Heart right ventricle (tissue), 16 donors: ENCODE measurements around the gene ZGLP1. TPM values are rescaled to one million over a fixed set of nuclear protein-coding genes. Genes with fewer than 3 reads are reported as not detected.
"Not testable (repeated sequence)": the region's sequence is repeated elsewhere in the genome, so short reads cannot be mapped to it uniquely, and the experiment has no call there.

Source experiments
- ATAC-seq, 8 donors: fragments of 200-7000 bp; cut with Tn5 transposase; one replicate each; pipeline ENCODE4 v1.9.1; 2020; ENCODE audit warnings: mild to moderate bottlenecking in 8 of 8, moderate library complexity in 8 of 8, moderate number of reproducible peaks in 1 of 8
- DNase-seq, 2 donors: peaks; one replicate each; pipeline ENCODE4 v3.0.0-alpha.2; 2020
- H3K27ac ChIP-seq, 10 donors: fragments of 200-600 bp; sonication (generic) in 2 of 10; one replicate each; pipeline versions ENCODE4 v1.5.0 to v1.8.0; 2020 to 2022; ENCODE audit warnings: mild to moderate bottlenecking in 3 of 10
- H3K27me3 ChIP-seq, 7 donors: fragments of 200-600 bp; one replicate each; pipeline ENCODE4 v1.8.0; 2021 to 2022; ENCODE audit warnings: mild to moderate bottlenecking in 2 of 7
- H3K36me3 ChIP-seq, 9 donors: fragments of 200-600 bp; sonication (generic) in 1 of 9; one replicate each; pipeline versions ENCODE4 v1.5.0 to v1.8.0; 2020 to 2022; ENCODE audit warnings: mild to moderate bottlenecking in 2 of 9
- H3K4me1 ChIP-seq, 9 donors: fragments of 200-600 bp; sonication (generic) in 1 of 9; one replicate each; pipeline versions ENCODE4 v1.5.0 to v1.8.0; 2020 to 2022; ENCODE audit warnings: mild to moderate bottlenecking in 4 of 9
- H3K4me3 ChIP-seq, 10 donors: fragments of 200-600 bp; sonication (generic) in 2 of 10; one replicate each; pipeline versions ENCODE4 v1.5.0 to v1.8.0; 2020 to 2022; ENCODE audit warnings: mild to moderate bottlenecking in 7 of 10, moderate library complexity in 2 of 10
- H3K9me3 ChIP-seq, 11 donors: fragments of 200-600 bp in 10 of 11; sonication (generic) in 2 of 11; one replicate each; pipeline versions ENCODE4 v1.5.0 to v1.8.0; 2013 to 2022; ENCODE audit warnings: mild to moderate bottlenecking in 2 of 11, control low read depth in 1 of 11, moderate library complexity in 1 of 11
- CTCF ChIP-seq, 9 donors: fragments of 200-600 bp; sonication (generic) in 2 of 9; IDR thresholded peaks; one replicate each; pipeline versions ENCODE4 v1.5.0 to v1.8.0; 2021 to 2022; ENCODE audit warnings: antibody characterized with exemption in 9 of 9, mild to moderate bottlenecking in 5 of 9, moderate library complexity in 1 of 9
- WGBS, 2 donors: extraction: QIAGEN DNeasy Blood & Tissue Kit; methylation state at CpG; one replicate each; pipeline ENCODE4 v1.1.7; 2013; ENCODE audit warnings: inconsistent platforms in 1 of 2; 5-methylcytosine and 5-hydroxymethylcytosine counted together
- intact Hi-C, 10 donors: fragments of 100-400 bp; cut with DNase I; formaldehyde crosslinking; loops; one replicate each; pipeline versions ENCODE4 v1.11.1 to v1.14.2; 2022
- polyA plus RNA-seq, 2 donors: library from polyadenylated mRNA; stranded (reverse); fragments of 200-250 nt; gene quantifications; one replicate each; pipeline ENCODE4 v1.2.3, GENCODE V29; 2013
- total RNA-seq, 10 donors: library from RNA; stranded (reverse); fragmentation: NEBNext Ultra II Directional in 3 of 10; extraction: Animal tissue kit (Norgen Biotek cat#: 25700) in 3 of 10; gene quantifications; one replicate each; pipeline versions ENCODE4 v1.2.1 to v1.2.4, GENCODE V29; 2021 to 2023
- donor health status: Arrhythmogenic right ventricular cardiomyopathy.
- donor health status: ischemic (EF 13 %, LVEDD 7.1; RV severe dilation, severe dysfunction).
- donor health status: healthy with polysubstance abuse.
- donor health status: DM: no; HTN: yes; CAD: no.
- donor health status: DM: no; HTN: no; CAD: no.
- donor health status: ischemic (EF 25% LVEDD 6.9; RV normal size, moderate dysfunction).
- donor health status: ischemic (EF 25% LVEDD 5.7; RV mildly dilated, moderate dysfunction).
- donor health status: healthy.
- donor health status: DM: yes; HTN: yes; CAD: no.
- donor health status: Ischemic cardiomyopathy.
- donor health status: ischemic (EF 35%, LVEDD 5.7; RV mildly dilated, moderate dysfunction).
- donor health status: nonischemic (EF 11% LVEDD 7.7; RV severe dilation, severe dysfunction).
- donor health status: DM: yes; HTN: yes; CAD: no.
- donor health status: PGD.
- donor health status: ischemic (EF 29% LVEDD 5.4; RV normal size, mild dysfunction).
- donor health status: nonischemic (EF 23%, LVEDD 6.1; RV moderate dilation, normal function).

Gene ZGLP1
- total and polyA plus RNA-seq, 12 donors, result 0.34 to 8.9 (median 0.89) TPM

- DNase-seq, result no peak
- 91% methylated on average over 34 of the region's 34 CpGs for WGBS, 2 donors
- peaks cover 0 to 70% (median 20%) of the 10 kb centered on the region in 9 donors for H3K36me3 ChIP-seq
- no peaks in the 10 kb centered on the region for H3K9me3 ChIP-seq
- no peak overlapping the region for H3K27ac ChIP-seq
- H3K4me1 ChIP-seq, result peaks cover 13 to 53% (median 40%) of the 10 kb centered on the region in 9 donors
- peaks cover 0 to 25% (median 23%) of the 10 kb centered on the region in 7 donors for H3K27me3 ChIP-seq
- H3K4me3 ChIP-seq, result no peak overlapping the region
- intact Hi-C loops, result no loop called here
- ATAC-seq, result no peak
- no peak for TF ChIP-seq CTCF (IDR thresholded peaks at IDR 0.05)
Measured at GRCh38 chr19:10284065-10284959, 25.3 kb downstream of the ZGLP1 start.

GRCh38 chr19:10283301-10284064 is 26.1 kb downstream of the ZGLP1 start:
- H3K27ac ChIP-seq, result no peak overlapping the region
- peaks cover 0 to 17% (median 15%) of the 10 kb centered on the region in 7 donors for H3K27me3 ChIP-seq
- no peaks in the 10 kb centered on the region for H3K9me3 ChIP-seq
- peaks cover 0 to 78% (median 20%) of the 10 kb centered on the region in 9 donors for H3K36me3 ChIP-seq
- H3K4me1 ChIP-seq, result peaks cover 10 to 52% (median 32%) of the 10 kb centered on the region in 9 donors
- no peak for DNase-seq
- H3K4me3 ChIP-seq, result no peak overlapping the region
- no peak for ATAC-seq
- intact Hi-C loops, result no loop called here
- 79 to 80% methylated on average over 23 of the region's 23 CpGs for WGBS, 2 donors
- no peak for TF ChIP-seq CTCF (IDR thresholded peaks at IDR 0.05)

GRCh38 chr19:10282043-10282442 is 27.6 kb downstream of the ZGLP1 start:
- DNase-seq, ATAC-seq, H3K27ac ChIP-seq, H3K4me3 ChIP-seq, H3K9me3 ChIP-seq, intact Hi-C loops, H3K27me3 ChIP-seq: not testable (repeated sequence)
- WGBS, 2 donors, result 94 to 97% methylated on average over 5 of the region's 5 CpGs
- H3K4me1 ChIP-seq, result peaks cover 6 to 37% (median 19%) of the 10 kb centered on the region in 9 donors
- peaks cover 0 to 93% (median 24%) of the 10 kb centered on the region in 9 donors for H3K36me3 ChIP-seq

- H3K9me3 ChIP-seq, result no peaks in the 10 kb centered on the region
- intact Hi-C loops, result loop anchor here in 2 of 10 donors (10.0 kb wide), 1 partner anchor 55 kb away; the partner anchor contains the start of genes ICAM3 (in 2 of the 2) and RAVER1 (in 2 of the 2)
- ATAC-seq, result no peak
- peaks cover 0 to 100% (median 17%) of the 10 kb centered on the region in 9 donors for H3K36me3 ChIP-seq
- no peak overlapping the region for H3K4me3 ChIP-seq
- no peak for TF ChIP-seq CTCF (IDR thresholded peaks at IDR 0.05)
- H3K27me3 ChIP-seq, result no peaks in the 10 kb centered on the region
- no peak overlapping the region for H3K27ac ChIP-seq
- DNase-seq, result no peak
- H3K4me1 ChIP-seq, result peaks cover 0 to 29% (median 0%) of the 10 kb centered on the region in 9 donors
- WGBS, 2 donors, result 84 to 86% methylated on average over 5 of the region's 5 CpGs
Measured at GRCh38 chr19:10279737-10280442, 29.7 kb downstream of the ZGLP1 start.
